Prostate gland (tissue), 2 donors: ENCODE results near the gene APOH. TPM values are rescaled to one million over a fixed set of nuclear protein-coding genes. Genes with fewer than 3 reads are reported as not detected.

ENCODE experiments used
- DNase-seq: peaks from one replicate; pipeline ENCODE4 v3.0.0-alpha.2; 2019; ENCODE audit warnings: low spot score
- H3K27ac ChIP-seq, 2 donors: fragments of 200-600 bp; sonication (generic); 2 replicates each; pipeline ENCODE4 v1.5.1; 2017 to 2019
- H3K27me3 ChIP-seq: fragments of 200-600 bp; sonication (generic); replicated peaks from 2 replicates; pipeline ENCODE4 v1.5.1; 2019; ENCODE audit not compliant: insufficient read depth
- H3K36me3 ChIP-seq, 2 donors: fragments of 200-600 bp; sonication (generic); 1 replicate in 1 of 2; 2 replicates in 1 of 2; pipeline versions ENCODE4 v1.5.1 to v1.8.1; 2017 to 2019
- H3K4me1 ChIP-seq: fragments of 200-600 bp; sonication (generic); replicated peaks from 2 replicates; pipeline ENCODE4 v1.5.1; 2019
- H3K4me3 ChIP-seq, 2 donors: fragments of 200-600 bp; sonication (generic); 2 replicates each; pipeline ENCODE4 v1.5.1; 2017 to 2019
- H3K9me3 ChIP-seq: fragments of 200-600 bp; sonication (generic); 2 replicates; pipeline ENCODE4 v1.5.1; 2017
- CTCF ChIP-seq, 4 experiments: fragments of 200-600 bp in 2 of 4; fragments of 450-650 bp in 2 of 4; sonication (generic) in 2 of 4; IDR thresholded peaks; 1 replicate in 3 of 4; 2 replicates in 1 of 4; pipeline ENCODE4 v1.5.1; 2016 to 2019; ENCODE audit warnings: antibody characterized with exemption in 4 of 4, mild to moderate bottlenecking in 2 of 4, moderate library complexity in 2 of 4
- POLR2A ChIP-seq: fragments of 450-650 bp; IDR thresholded peaks from one replicate; pipeline ENCODE4 v1.6.1; 2016; ENCODE audit warnings: antibody characterized with exemption, mild to moderate bottlenecking
- POLR2AphosphoS5 ChIP-seq: sonication (generic); formaldehyde crosslinking; IDR thresholded peaks from one replicate; pipeline ENCODE4 v1.6.1; 2017; ENCODE audit warnings: antibody characterized with exemption
- whole genome bisulfite sequencing: methylation state at CpG from one replicate; pipeline ENCODE4 v1.1.5; 2018; 5-methylcytosine and 5-hydroxymethylcytosine counted together
- intact Hi-C: fragments of 100-400 bp; cut with DNase I; formaldehyde crosslinking; loops from one replicate; pipeline ENCODE4 v1.14.2; 2022
- total RNA-seq, 2 donors: library from RNA; depleted of rRNA; stranded (reverse); fragments of >200 nt; gene quantifications; one replicate each; pipeline ENCODE4 v1.1.0, GENCODE V29; 2016

Gene APOH
- total RNA-seq = not detected

- intact Hi-C loops = no loop called here
- 80% methylated on average over 20 of the region's 20 CpGs for WGBS
- H3K27me3 ChIP-seq = no peaks in the 10 kb centered on the region
- H3K27ac ChIP-seq = no peak within 1 kb of the TSS
- H3K4me3 ChIP-seq = no peak within 1 kb of the TSS
- H3K4me1 ChIP-seq = no peaks in the 10 kb centered on the region
- no peaks in the 10 kb centered on the region for H3K36me3 ChIP-seq
- TF ChIP-seq POLR2AphosphoS5 (no peak), POLR2A (no peak), CTCF (IDR thresholded peaks at IDR 0.05) (no peak)
- DNase-seq = no peak
- H3K9me3 ChIP-seq = no peaks in the 10 kb centered on the region
Measured at GRCh38 chr17:66228887-66229782, at the start of gene APOH. APOH (minus strand) TSS chr17:66229415; CDS start chr17:66229379, 36 bp downstream.

- Histone ChIP-seq H3K9me3 (no peaks in the 10 kb centered on the region), H3K4me1 (no peaks in the 10 kb centered on the region), H3K27me3 (no peaks in the 10 kb centered on the region), H3K36me3 (no peaks in the 10 kb centered on the region), H3K4me3 (no peak overlapping the region), H3K27ac (no peak overlapping the region)
- WGBS = 87% methylated on average over 2 of the region's 2 CpGs
- intact Hi-C loops = no loop called here
- no peak for TF ChIP-seq POLR2AphosphoS5
- no peak for DNase-seq
Measured at GRCh38 chr17:66277191-66277590, 48.0 kb upstream of the APOH start.

- Histone ChIP-seq H3K9me3 (no peaks in the 10 kb centered on the region), H3K27me3 (no peaks in the 10 kb centered on the region), H3K4me1 (no peaks in the 10 kb centered on the region), H3K4me3 (no peak overlapping the region), H3K36me3 (no peaks in the 10 kb centered on the region), H3K27ac (no peak overlapping the region)
- DNase-seq = no peak
- no peak for TF ChIP-seq POLR2A
- no peak for TF ChIP-seq POLR2AphosphoS5
- TF ChIP-seq CTCF (IDR thresholded peaks at IDR 0.05) = no peak
- WGBS = 96% methylated on average over 3 of the region's 3 CpGs
- intact Hi-C loops = no loop called here
Measured at GRCh38 chr17:66276328-66276937, 47.2 kb upstream of the APOH start.

GRCh38 chr17:66275651-66276050 lies 46.4 kb upstream of the APOH start:
- no peak overlapping the region for H3K27ac ChIP-seq
- no peaks in the 10 kb centered on the region for H3K27me3 ChIP-seq
- H3K9me3 ChIP-seq = no peaks in the 10 kb centered on the region
- 59% methylated on average over 6 of the region's 6 CpGs for WGBS
- DNase-seq = peak; percentile 67
- no peaks in the 10 kb centered on the region for H3K4me1 ChIP-seq
- TF ChIP-seq POLR2A (no peak), CTCF (IDR thresholded peaks at IDR 0.05) (no peak), POLR2AphosphoS5 (peak; percentile 79)
- intact Hi-C loops = no loop called here
- H3K36me3 ChIP-seq = no peaks in the 10 kb centered on the region
- no peak overlapping the region for H3K4me3 ChIP-seq

- Histone ChIP-seq H3K27ac (no peak overlapping the region), H3K4me3 (no peak overlapping the region), H3K36me3 (no peaks in the 10 kb centered on the region), H3K9me3 (no peaks in the 10 kb centered on the region), H3K27me3 (no peaks in the 10 kb centered on the region), H3K4me1 (no peaks in the 10 kb centered on the region)
- TF ChIP-seq POLR2A (no peak), POLR2AphosphoS5 (no peak), CTCF (IDR thresholded peaks at IDR 0.05) (no peak)
- intact Hi-C loops = no loop called here
- DNase-seq = no peak
Measured at GRCh38 chr17:66273586-66273848, 44.3 kb upstream of the APOH start.
